Measurements from ENCODE around the gene SLC25A36.

DNA sequence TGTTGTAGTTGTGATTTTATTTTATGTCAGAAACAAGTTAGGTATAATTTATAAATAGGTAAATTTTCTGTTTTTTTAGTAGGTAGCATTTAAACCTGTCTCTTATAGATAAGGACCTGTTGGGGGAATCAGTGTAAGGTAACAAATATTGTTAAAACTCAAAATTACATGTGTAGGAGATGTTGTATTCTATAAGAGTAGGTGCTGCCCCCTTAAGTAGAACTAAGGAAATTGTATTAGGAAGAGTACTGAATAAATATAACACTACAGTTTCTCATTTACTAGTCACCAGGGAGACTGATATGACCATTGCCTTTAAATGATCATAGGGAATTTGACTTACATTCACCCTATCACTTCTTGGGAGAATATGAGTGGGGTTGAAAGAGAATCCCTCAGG is 31.2 kb downstream of the SLC25A36 start:
- TF ChIP-seq, protein P1, sequence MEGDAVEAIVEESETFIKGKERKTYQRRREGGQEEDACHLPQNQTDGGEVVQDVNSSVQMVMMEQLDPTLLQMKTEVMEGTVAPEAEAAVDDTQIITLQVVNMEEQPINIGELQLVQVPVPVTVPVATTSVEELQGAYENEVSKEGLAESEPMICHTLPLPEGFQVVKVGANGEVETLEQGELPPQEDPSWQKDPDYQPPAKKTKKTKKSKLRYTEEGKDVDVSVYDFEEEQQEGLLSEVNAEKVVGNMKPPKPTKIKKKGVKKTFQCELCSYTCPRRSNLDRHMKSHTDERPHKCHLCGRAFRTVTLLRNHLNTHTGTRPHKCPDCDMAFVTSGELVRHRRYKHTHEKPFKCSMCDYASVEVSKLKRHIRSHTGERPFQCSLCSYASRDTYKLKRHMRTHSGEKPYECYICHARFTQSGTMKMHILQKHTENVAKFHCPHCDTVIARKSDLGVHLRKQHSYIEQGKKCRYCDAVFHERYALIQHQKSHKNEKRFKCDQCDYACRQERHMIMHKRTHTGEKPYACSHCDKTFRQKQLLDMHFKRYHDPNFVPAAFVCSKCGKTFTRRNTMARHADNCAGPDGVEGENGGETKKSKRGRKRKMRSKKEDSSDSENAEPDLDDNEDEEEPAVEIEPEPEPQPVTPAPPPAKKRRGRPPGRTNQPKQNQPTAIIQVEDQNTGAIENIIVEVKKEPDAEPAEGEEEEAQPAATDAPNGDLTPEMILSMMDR (IDR thresholded peaks at IDR 0.05; ENCODE audit: poor library complexity), result peak; percentile 50
- TF ChIP-seq EZH2 (IDR thresholded peaks at IDR 0.05; ENCODE audit: borderline replicate concordance) (no peak), EZH2phosphoT487 (IDR thresholded peaks at IDR 0.05; ENCODE audit: low read depth, severe bottlenecking, unreplicated experiment) (no peak)
